SK-N-MC (cell line): Measurements from ENCODE around the gene L3MBTL1.

Experiments used
- EZH2 ChIP-seq: fragments of 200-600 bp; sonication (generic); IDR thresholded peaks from one replicate; pipeline ENCODE4 v1.6.1; 2017; ENCODE audit warnings: antibody characterized with exemption
- POLR2AphosphoS5 ChIP-seq: IDR thresholded peaks from 2 replicates; pipeline ENCODE4 v1.6.1; 2012; ENCODE audit warnings: mild to moderate bottlenecking, low read depth, low read length, borderline replicate concordance

DNA sequence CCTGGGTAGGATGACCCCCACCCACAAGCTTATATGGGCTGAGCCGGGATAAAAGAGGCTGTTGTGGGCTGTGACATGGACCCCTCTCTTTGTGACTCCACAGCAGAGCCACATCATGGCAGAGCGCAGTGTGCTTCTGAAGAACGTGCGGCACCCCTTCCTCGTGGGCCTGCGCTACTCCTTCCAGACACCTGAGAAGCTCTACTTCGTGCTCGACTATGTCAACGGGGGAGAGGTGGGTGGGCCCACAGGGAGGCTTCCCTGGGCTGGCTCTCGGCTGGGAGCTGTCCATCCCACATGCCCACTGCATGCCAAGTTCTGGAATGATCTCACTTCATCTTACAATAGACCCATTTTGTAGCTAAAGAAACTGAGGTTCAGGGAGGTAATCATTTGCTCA lies 61.8 kb downstream of the L3MBTL1 start:
- TF ChIP-seq EZH2 (no peak), POLR2AphosphoS5 (no peak)
